ENCODE measurements around the gene ZNHIT6.

The ZNHIT6 gene

DNA sequence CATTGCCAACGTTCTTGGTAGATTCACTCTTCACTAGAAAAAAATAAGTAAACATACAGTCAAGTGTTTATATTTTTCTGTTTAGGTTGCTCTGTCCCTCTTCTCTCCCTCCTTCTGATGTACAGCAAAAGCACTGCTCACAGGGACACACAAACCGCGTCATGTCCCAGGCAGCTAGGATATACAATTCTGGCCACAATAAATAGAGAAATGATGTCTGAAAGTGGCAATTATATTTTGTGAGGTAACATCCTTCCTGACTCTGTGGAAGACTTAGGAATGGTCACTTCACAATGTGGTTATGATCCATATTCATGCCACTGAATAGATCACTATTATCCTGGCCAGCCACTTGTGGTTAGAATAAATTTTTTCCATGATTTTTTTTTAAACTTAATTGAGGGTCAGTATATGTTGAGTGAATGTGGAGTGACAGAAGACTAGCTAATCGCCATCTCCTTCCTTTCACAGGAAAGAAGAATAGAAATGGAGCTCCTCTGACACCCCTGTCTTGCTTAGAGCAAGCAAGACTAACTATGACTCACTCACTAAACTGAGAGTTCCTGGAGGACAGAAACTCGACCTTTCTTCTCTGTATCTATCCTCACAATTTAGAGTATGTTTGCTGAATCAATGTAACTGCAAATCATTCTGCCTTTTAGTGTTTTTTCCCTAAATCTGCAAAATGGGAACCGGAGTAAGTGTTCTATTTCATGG lies 54.0 kb downstream of the ZNHIT6 start:
- Histone ChIP-seq H3K4me3 (ENCODE audit: low read depth, low read length) (no peak overlapping the region), H3K36me3 (ENCODE audit: control insufficient read depth in 2 of 2, insufficient read depth in 1 of 2, low read length in 2 of 2) (peaks cover 4 to 26% of the 10 kb centered on the region in 2 experiments), H3K4me1 (ENCODE audit: control insufficient read depth, insufficient read depth, low read length) (peaks cover 3% of the 10 kb centered on the region; the same call in 1 of the 2 replicates), H3K27ac (ENCODE audit: extremely low read depth, low read depth, low read length) (no peak overlapping the region), H3K9me3 (ENCODE audit: control insufficient read depth, insufficient read depth, low read depth, low read length) (no peaks in the 10 kb centered on the region)
- ChIA-PET POLR2A (no interaction called here), CTCF (interaction anchor here (0.6 to 1.0 kb wide), 3 partner anchors 39 to 346 kb away, joined by 3 to 4 read pairs (median 3); no protein-coding TSS in a partner anchor)
- TF ChIP-seq SETDB1 (IDR thresholded peaks at IDR 0.05; ENCODE audit: insufficient read length, low read length), result no peak
- TF ChIP-seq, protein P1, sequence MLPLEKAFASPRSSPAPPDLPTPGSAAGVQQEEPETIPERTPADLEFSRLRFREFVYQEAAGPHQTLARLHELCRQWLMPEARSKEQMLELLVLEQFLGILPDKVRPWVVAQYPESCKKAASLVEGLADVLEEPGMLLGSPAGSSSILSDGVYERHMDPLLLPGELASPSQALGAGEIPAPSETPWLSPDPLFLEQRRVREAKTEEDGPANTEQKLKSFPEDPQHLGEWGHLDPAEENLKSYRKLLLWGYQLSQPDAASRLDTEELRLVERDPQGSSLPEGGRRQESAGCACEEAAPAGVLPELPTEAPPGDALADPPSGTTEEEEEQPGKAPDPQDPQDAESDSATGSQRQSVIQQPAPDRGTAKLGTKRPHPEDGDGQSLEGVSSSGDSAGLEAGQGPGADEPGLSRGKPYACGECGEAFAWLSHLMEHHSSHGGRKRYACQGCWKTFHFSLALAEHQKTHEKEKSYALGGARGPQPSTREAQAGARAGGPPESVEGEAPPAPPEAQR (tag by site-specific recombination; IDR thresholded peaks at IDR 0.05), result no peak
- no peak for TF ChIP-seq ZNF175 (tag by site-specific recombination; IDR thresholded peaks at IDR 0.05)
- TF ChIP-seq ZNF707 (tag by site-specific recombination; IDR thresholded peaks at IDR 0.05), result no peak
- no peak for TF ChIP-seq ZNF626 (tag by site-specific recombination; IDR thresholded peaks at IDR 0.05)
- TF ChIP-seq, protein P2, sequence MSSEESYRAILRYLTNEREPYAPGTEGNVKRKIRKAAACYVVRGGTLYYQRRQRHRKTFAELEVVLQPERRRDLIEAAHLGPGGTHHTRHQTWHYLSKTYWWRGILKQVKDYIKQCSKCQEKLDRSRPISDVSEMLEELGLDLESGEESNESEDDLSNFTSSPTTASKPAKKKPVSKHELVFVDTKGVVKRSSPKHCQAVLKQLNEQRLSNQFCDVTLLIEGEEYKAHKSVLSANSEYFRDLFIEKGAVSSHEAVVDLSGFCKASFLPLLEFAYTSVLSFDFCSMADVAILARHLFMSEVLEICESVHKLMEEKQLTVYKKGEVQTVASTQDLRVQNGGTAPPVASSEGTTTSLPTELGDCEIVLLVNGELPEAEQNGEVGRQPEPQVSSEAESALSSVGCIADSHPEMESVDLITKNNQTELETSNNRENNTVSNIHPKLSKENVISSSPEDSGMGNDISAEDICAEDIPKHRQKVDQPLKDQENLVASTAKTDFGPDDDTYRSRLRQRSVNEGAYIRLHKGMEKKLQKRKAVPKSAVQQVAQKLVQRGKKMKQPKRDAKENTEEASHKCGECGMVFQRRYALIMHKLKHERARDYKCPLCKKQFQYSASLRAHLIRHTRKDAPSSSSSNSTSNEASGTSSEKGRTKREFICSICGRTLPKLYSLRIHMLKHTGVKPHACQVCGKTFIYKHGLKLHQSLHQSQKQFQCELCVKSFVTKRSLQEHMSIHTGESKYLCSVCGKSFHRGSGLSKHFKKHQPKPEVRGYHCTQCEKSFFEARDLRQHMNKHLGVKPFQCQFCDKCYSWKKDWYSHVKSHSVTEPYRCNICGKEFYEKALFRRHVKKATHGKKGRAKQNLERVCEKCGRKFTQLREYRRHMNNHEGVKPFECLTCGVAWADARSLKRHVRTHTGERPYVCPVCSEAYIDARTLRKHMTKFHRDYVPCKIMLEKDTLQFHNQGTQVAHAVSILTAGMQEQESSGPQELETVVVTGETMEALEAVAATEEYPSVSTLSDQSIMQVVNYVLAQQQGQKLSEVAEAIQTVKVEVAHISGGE (tag by site-specific recombination; conservative IDR thresholded peaks at IDR 0.05; ENCODE audit: low read depth), result no peak
- no peak for TF ChIP-seq ZNF558 (tag by site-specific recombination; IDR thresholded peaks at IDR 0.05)
- no peak for TF ChIP-seq KLF10 (tag by site-specific recombination; IDR thresholded peaks at IDR 0.05)
- no peak for TF ChIP-seq TCF7L2 (IDR thresholded peaks at IDR 0.05; ENCODE audit: borderline replicate concordance, low read depth, low read length)
- TF ChIP-seq, protein P3, sequence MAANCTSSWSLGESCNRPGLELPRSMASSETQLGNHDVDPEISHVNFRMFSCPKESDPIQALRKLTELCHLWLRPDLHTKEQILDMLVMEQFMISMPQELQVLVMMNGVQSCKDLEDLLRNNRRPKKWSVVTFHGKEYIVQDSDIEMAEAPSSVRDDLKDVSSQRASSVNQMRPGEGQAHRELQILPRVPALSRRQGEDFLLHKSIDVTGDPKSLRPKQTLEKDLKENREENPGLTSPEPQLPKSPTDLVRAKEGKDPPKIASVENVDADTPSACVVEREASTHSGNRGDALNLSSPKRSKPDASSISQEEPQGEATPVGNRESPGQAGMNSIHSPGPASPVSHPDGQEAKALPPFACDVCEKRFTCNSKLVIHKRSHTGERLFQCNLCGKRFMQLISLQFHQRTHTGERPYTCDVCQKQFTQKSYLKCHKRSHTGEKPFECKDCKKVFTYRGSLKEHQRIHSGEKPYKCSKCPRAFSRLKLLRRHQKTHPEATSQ (tag by site-specific recombination; IDR thresholded peaks at IDR 0.05), result no peak
- no peak for TF ChIP-seq ZBTB1 (tag by site-specific recombination; IDR thresholded peaks at IDR 0.05)
- TF ChIP-seq ZSCAN23 (tag by site-specific recombination; IDR thresholded peaks at IDR 0.05), result no peak
- TF ChIP-seq, protein P4, sequence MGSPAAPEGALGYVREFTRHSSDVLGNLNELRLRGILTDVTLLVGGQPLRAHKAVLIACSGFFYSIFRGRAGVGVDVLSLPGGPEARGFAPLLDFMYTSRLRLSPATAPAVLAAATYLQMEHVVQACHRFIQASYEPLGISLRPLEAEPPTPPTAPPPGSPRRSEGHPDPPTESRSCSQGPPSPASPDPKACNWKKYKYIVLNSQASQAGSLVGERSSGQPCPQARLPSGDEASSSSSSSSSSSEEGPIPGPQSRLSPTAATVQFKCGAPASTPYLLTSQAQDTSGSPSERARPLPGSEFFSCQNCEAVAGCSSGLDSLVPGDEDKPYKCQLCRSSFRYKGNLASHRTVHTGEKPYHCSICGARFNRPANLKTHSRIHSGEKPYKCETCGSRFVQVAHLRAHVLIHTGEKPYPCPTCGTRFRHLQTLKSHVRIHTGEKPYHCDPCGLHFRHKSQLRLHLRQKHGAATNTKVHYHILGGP (tag by site-specific recombination; IDR thresholded peaks at IDR 0.05), result no peak
- TF ChIP-seq ZNF664 (tag by site-specific recombination; IDR thresholded peaks at IDR 0.05), result no peak

DNA sequence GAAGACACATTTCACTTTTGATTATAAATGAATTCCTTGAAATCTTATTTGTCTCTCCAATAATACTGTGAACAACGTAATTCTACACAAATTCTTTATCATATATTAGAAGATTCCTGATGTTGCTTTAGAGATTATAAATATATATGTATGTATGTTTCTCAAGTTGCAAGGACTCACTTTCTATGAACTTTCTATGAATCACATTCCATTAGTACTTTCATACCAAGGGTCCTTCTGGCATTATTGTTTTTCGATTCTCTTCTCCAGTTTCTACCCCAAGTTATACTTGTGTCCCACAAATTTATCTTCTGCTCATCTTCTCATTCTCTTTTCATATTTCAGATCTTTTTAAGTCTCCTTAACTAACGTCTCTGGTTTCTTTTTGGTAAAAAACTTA lies 55.9 kb downstream of the ZNHIT6 start:
- POLR2A ChIA-PET, result no interaction called here
- CTCF ChIA-PET, result no interaction called here
- TF ChIP-seq, protein P5, sequence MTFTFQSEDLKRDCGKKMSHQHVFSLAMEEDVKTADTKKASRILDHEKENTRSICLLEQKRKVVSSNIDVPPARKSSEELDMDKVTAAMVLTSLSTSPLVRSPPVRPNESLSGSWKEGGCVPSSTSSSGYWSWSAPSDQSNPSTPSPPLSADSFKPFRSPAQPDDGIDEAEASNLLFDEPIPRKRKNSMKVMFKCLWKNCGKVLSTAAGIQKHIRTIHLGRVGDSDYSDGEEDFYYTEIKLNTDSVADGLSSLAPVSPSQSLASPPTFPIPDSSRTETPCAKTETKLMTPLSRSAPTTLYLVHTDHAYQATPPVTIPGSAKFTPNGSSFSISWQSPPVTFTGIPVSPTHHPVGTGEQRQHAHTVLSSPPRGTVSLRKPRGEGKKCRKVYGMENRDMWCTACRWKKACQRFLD (tag by site-specific recombination; IDR thresholded peaks at IDR 0.05), result no peak
- TF ChIP-seq PRDM1 (tag by site-specific recombination; IDR thresholded peaks at IDR 0.05) (peak; percentile 56; the same call in 1 of the 2 replicates), ZNF24 (tag by site-specific recombination; IDR thresholded peaks at IDR 0.05) (no peak)
- TF ChIP-seq, protein P4 (tag by site-specific recombination; IDR thresholded peaks at IDR 0.05), result peak; percentile 61
- no peak overlapping the region for H3K4me3 ChIP-seq (ENCODE audit: low read depth, low read length)
- peaks cover 3% of the 10 kb centered on the region; the same call in 1 of the 2 replicates for H3K4me1 ChIP-seq (ENCODE audit: control insufficient read depth, insufficient read depth, low read length)
- no peak overlapping the region for H3K27ac ChIP-seq (ENCODE audit: extremely low read depth, low read depth, low read length)
- peaks cover 4 to 29% of the 10 kb centered on the region in 2 experiments for H3K36me3 ChIP-seq (ENCODE audit: control insufficient read depth in 2 of 2, insufficient read depth in 1 of 2, low read length in 2 of 2)
- H3K9me3 ChIP-seq (ENCODE audit: control insufficient read depth, insufficient read depth, low read depth, low read length), result no peaks in the 10 kb centered on the region
